K562 (cell line): ENCODE measurements around the gene AKR1C3. TPM values are rescaled to one million over a fixed set of nuclear protein-coding genes. Genes with fewer than 3 reads are reported as not detected.

Source experiments
- ATF1 ChIP-seq, 2 experiments: fragments of 450-650 bp in 1 of 2; IDR thresholded peaks; 2 replicates each; pipeline ENCODE4 v1.6.1; 2016; ENCODE audit warnings: missing compliant biosample characterization in 1 of 2, missing genetic modification characterization in 1 of 2
- BRD9 ChIP-seq: fragments of 450-650 bp; IDR thresholded peaks from 2 replicates; pipeline ENCODE4 v1.6.1; 2018; ENCODE audit warnings: low read depth; ENCODE audit not compliant: partially characterized antibody
- MECOM ChIP-seq: fragments of 250-450 bp; sonication (Bioruptor Pico); IDR thresholded peaks from 2 replicates; pipeline ENCODE4 v1.8.0; 2022; ENCODE audit warnings: inconsistent platforms
- NFE2 ChIP-seq: IDR thresholded peaks from 2 replicates; pipeline ENCODE4 v1.6.1; 2014; ENCODE audit warnings: antibody characterized with exemption, low read depth
- RB1 ChIP-seq: fragments of 450-650 bp; IDR thresholded peaks from 2 replicates; pipeline ENCODE4 v1.6.1; 2017; ENCODE audit warnings: low read depth, mild to moderate bottlenecking
- RBBP5 ChIP-seq: fragments of 200-600 bp; sonication (generic); IDR thresholded peaks from 2 replicates; pipeline ENCODE4 v1.6.1; 2012; ENCODE audit warnings: borderline replicate concordance, mild to moderate bottlenecking, low read length, control low read depth, inconsistent platforms; ENCODE audit not compliant: insufficient read depth, poor library complexity, severe bottlenecking
- SMARCE1 ChIP-seq: fragments of 450-650 bp; IDR thresholded peaks from 2 replicates; pipeline ENCODE4 v1.7.1; 2016; ENCODE audit warnings: mild to moderate bottlenecking
- SP1 ChIP-seq: sonication (generic); formaldehyde crosslinking; IDR thresholded peaks from 2 replicates; pipeline ENCODE4 v1.8.1; 2022; ENCODE audit warnings: mild to moderate bottlenecking, missing genetic modification reagents
- ZFP1 ChIP-seq: fragments of 450-650 bp; formaldehyde crosslinking; IDR thresholded peaks from 2 replicates; pipeline ENCODE4 v1.4.0; 2020; ENCODE audit warnings: mild to moderate bottlenecking, mixed read lengths
- ZNF23 ChIP-seq: fragments of 250-450 bp; sonication (Bioruptor Pico); IDR thresholded peaks from 2 replicates; pipeline ENCODE4 v1.4.0; 2020; ENCODE audit warnings: mild to moderate bottlenecking
- ZNF384 ChIP-seq: IDR thresholded peaks from 2 replicates; pipeline ENCODE4 v1.6.1; 2012; ENCODE audit warnings: low read depth, low read length, improper control_type of control experiment
- polyA plus RNA-seq, 8 experiments: library from polyadenylated mRNA; depleted of rRNA in 4 of 8; stranded (reverse) in 5 of 8; unstranded in 3 of 8; fragments of >200 nt; fragmentation: Nextera tagmentation in 2 of 8; fragmentation: Illumina TruSeq in 1 of 8; extraction: Ambion mirVana in 2 of 8; extraction: Trizol in 1 of 8; gene quantifications; 2 replicates each; pipeline versions ENCODE4 v1.2.1 to v1.2.3, GENCODE V29; 2011 to 2014; ENCODE audit warnings: inconsistent platforms in 1 of 8, missing spikeins in 1 of 8
- total RNA-seq, 7 experiments: library from RNA; depleted of rRNA in 6 of 7; stranded (reverse); fragments of >200 nt in 6 of 7; fragmentation: Illumina TruSeq in 2 of 7; extraction: Trizol in 2 of 7; gene quantifications; 2 replicates each; pipeline versions ENCODE4 v1.2.1 to v1.2.3, GENCODE V29; 2011 to 2021; ENCODE audit warnings: low replicate concordance in 1 of 7
- TF ChIP-seq, protein P1 (sequence below), 2 experiments: fragments of 450-650 bp; IDR thresholded peaks; 2 replicates each; pipeline ENCODE4 v1.6.1; 2018; ENCODE audit warnings: mild to moderate bottlenecking in 2 of 2, low read depth in 1 of 2; ENCODE audit not compliant: partially characterized antibody in 2 of 2
- TF ChIP-seq, protein P2 (sequence below): fragments of 450-650 bp; IDR thresholded peaks from 2 replicates; pipeline ENCODE4 v1.6.1; 2016
- TF ChIP-seq, protein P3 (sequence below), 2 experiments: IDR thresholded peaks; 2 replicates each; pipeline ENCODE4 v1.6.1; 2012; ENCODE audit warnings: improper control_type of control experiment in 2 of 2, low read depth in 2 of 2, low read length in 2 of 2, borderline replicate concordance in 1 of 2
- TF ChIP-seq, protein P4 (sequence below), 3 experiments: fragments of 200-800 bp in 1 of 3; fragments of 250-450 bp in 1 of 3; fragments of 450-650 bp in 1 of 3; sonication (Bioruptor Pico) in 1 of 3; sonication (Bioruptor generic) in 1 of 3; formaldehyde crosslinking in 1 of 3; IDR thresholded peaks; 2 replicates each; pipeline versions ENCODE4 v1.6.1 to v1.8.0; 2016 to 2022; ENCODE audit warnings: mild to moderate bottlenecking in 2 of 3, missing genetic modification characterization in 2 of 3, missing compliant biosample characterization in 1 of 3, moderate library complexity in 1 of 3

AKR1C3 gene
- total and polyA plus RNA-seq, 9 of the 15 experiments (the other 6 are each of a cell fraction or from before 2014, with no cell fraction given), result 4.6 to 20.4 (median 10.1) TPM

DNA sequence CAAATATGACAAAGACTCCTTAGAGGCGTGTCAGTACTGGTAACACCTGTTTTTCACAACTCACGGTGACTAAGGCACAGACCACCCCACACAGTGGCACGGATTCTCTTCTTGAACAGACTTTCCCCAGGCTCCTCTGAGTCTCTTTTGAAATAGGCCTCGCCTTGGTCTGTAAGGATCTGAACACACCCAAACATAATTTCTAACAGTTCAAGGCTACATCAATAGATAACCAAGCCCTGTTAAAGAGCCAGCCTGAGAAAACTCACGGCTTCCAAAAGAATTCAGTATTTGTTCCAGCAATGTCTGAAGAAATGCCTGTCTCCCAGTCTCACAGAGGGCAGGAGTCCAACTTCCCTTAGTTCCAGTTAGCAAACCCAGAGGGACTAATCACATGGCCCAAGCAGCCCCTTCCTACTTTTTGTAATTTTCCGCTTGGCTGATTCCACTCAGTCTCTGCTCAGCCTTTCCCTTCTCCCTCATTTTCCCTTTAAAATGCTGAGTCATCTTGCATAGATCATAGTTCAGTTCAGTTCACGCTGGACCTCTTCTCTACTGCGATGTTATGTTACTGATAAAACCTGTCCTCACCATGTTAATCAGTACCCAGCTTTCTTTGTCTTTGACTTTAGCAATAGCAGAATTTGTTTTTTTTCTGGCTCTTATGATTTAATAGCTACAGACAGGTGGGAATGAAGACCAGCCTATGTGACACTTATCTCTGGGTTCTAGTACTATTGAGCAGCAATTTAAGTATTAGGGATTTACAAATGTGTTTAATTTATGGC is 22.6 kb upstream of the AKR1C3 start (continued):
- TF ChIP-seq, protein P1, sequence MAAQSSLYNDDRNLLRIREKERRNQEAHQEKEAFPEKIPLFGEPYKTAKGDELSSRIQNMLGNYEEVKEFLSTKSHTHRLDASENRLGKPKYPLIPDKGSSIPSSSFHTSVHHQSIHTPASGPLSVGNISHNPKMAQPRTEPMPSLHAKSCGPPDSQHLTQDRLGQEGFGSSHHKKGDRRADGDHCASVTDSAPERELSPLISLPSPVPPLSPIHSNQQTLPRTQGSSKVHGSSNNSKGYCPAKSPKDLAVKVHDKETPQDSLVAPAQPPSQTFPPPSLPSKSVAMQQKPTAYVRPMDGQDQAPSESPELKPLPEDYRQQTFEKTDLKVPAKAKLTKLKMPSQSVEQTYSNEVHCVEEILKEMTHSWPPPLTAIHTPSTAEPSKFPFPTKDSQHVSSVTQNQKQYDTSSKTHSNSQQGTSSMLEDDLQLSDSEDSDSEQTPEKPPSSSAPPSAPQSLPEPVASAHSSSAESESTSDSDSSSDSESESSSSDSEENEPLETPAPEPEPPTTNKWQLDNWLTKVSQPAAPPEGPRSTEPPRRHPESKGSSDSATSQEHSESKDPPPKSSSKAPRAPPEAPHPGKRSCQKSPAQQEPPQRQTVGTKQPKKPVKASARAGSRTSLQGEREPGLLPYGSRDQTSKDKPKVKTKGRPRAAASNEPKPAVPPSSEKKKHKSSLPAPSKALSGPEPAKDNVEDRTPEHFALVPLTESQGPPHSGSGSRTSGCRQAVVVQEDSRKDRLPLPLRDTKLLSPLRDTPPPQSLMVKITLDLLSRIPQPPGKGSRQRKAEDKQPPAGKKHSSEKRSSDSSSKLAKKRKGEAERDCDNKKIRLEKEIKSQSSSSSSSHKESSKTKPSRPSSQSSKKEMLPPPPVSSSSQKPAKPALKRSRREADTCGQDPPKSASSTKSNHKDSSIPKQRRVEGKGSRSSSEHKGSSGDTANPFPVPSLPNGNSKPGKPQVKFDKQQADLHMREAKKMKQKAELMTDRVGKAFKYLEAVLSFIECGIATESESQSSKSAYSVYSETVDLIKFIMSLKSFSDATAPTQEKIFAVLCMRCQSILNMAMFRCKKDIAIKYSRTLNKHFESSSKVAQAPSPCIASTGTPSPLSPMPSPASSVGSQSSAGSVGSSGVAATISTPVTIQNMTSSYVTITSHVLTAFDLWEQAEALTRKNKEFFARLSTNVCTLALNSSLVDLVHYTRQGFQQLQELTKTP (IDR thresholded peaks at IDR 0.05; ENCODE audit: low read depth in 1 of 2, partially characterized antibody in 2 of 2), result peak in 1 of 2 experiments; percentile 62
- TF ChIP-seq SMARCE1 (peak; percentile 93), ATF1 (CRISPR knock-in tag; IDR thresholded peaks at IDR 0.05) (no peak), ATF1 (tag; IDR thresholded peaks at IDR 0.05) (peak; percentile 68), ZNF384 (peak; percentile 77), RB1 (peak; percentile 51; the same call in 1 of the 2 replicates), ZNF23 (CRISPR knock-in tag) (no peak), MECOM (CRISPR knock-in tag) (peak; percentile 46; the same call in 1 of the 2 replicates), ZFP1 (no peak), NFE2 (peak; percentile 100), RBBP5 (peak; percentile 78), BRD9 (peak; percentile 52), SP1 (no peak)
- TF ChIP-seq, protein P2, sequence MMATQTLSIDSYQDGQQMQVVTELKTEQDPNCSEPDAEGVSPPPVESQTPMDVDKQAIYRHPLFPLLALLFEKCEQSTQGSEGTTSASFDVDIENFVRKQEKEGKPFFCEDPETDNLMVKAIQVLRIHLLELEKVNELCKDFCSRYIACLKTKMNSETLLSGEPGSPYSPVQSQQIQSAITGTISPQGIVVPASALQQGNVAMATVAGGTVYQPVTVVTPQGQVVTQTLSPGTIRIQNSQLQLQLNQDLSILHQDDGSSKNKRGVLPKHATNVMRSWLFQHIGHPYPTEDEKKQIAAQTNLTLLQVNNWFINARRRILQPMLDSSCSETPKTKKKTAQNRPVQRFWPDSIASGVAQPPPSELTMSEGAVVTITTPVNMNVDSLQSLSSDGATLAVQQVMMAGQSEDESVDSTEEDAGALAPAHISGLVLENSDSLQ, result peak; percentile 62
- TF ChIP-seq, protein P3, sequence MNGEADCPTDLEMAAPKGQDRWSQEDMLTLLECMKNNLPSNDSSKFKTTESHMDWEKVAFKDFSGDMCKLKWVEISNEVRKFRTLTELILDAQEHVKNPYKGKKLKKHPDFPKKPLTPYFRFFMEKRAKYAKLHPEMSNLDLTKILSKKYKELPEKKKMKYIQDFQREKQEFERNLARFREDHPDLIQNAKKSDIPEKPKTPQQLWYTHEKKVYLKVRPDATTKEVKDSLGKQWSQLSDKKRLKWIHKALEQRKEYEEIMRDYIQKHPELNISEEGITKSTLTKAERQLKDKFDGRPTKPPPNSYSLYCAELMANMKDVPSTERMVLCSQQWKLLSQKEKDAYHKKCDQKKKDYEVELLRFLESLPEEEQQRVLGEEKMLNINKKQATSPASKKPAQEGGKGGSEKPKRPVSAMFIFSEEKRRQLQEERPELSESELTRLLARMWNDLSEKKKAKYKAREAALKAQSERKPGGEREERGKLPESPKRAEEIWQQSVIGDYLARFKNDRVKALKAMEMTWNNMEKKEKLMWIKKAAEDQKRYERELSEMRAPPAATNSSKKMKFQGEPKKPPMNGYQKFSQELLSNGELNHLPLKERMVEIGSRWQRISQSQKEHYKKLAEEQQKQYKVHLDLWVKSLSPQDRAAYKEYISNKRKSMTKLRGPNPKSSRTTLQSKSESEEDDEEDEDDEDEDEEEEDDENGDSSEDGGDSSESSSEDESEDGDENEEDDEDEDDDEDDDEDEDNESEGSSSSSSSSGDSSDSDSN (IDR thresholded peaks at IDR 0.05; ENCODE audit: borderline replicate concordance in 1 of 2, low read depth in 2 of 2, low read length in 2 of 2), result peak in 1 of 2 experiments; percentile 66; a peak in 1 of 4 replicates
- TF ChIP-seq, protein P4, sequence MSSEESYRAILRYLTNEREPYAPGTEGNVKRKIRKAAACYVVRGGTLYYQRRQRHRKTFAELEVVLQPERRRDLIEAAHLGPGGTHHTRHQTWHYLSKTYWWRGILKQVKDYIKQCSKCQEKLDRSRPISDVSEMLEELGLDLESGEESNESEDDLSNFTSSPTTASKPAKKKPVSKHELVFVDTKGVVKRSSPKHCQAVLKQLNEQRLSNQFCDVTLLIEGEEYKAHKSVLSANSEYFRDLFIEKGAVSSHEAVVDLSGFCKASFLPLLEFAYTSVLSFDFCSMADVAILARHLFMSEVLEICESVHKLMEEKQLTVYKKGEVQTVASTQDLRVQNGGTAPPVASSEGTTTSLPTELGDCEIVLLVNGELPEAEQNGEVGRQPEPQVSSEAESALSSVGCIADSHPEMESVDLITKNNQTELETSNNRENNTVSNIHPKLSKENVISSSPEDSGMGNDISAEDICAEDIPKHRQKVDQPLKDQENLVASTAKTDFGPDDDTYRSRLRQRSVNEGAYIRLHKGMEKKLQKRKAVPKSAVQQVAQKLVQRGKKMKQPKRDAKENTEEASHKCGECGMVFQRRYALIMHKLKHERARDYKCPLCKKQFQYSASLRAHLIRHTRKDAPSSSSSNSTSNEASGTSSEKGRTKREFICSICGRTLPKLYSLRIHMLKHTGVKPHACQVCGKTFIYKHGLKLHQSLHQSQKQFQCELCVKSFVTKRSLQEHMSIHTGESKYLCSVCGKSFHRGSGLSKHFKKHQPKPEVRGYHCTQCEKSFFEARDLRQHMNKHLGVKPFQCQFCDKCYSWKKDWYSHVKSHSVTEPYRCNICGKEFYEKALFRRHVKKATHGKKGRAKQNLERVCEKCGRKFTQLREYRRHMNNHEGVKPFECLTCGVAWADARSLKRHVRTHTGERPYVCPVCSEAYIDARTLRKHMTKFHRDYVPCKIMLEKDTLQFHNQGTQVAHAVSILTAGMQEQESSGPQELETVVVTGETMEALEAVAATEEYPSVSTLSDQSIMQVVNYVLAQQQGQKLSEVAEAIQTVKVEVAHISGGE (CRISPR knock-in tag; IDR thresholded peaks at IDR 0.05), result peak in 1 of 3 experiments; percentile 56; a peak in 1 of 6 replicates
